Caco-2 (cell line): ENCODE results near the gene SERTAD2. TPM values are rescaled to one million over a fixed set of nuclear protein-coding genes. Genes with fewer than 3 reads are reported as not detected.

Experiments
- BruUV-seq: library from RNA; stranded (reverse); fragments of 400-500 nt; replicated peaks from 2 replicates; lab custom pipeline; 2021; lab: Mats Ljungman, UMichigan
- CTCF ChIA-PET: fragments of 300-600 bp; sonication (Branson Sonifier 250); formaldehyde crosslinking; loops from one replicate; lab custom pipeline; 2022; ENCODE audit warnings: antibody characterized with exemption; lab: Charles Lee
- POLR2A ChIA-PET: fragments of 300-600 bp; sonication (Branson Sonifier 250); formaldehyde crosslinking; loops from one replicate; lab custom pipeline; 2022; ENCODE audit warnings: antibody characterized with exemption; lab: Charles Lee
- DNase-seq, 2 experiments: peaks; one replicate each; pipeline versions ENCODE4 v3.0.0 to v3.0.0-alpha.2; 2020 to 2022
- H3K27me3 ChIP-seq: replicated peaks from 2 replicates; pipeline ENCODE4 v1.6.0; 2011; ENCODE audit warnings: low read length; ENCODE audit not compliant: control insufficient read depth, insufficient read depth
- H3K36me3 ChIP-seq: 2 replicates; pipeline ENCODE4 v1.5.1; 2011; ENCODE audit warnings: low read length; ENCODE audit not compliant: control insufficient read depth, insufficient read depth
- H3K4me1 ChIP-seq: fragments of 250-450 bp; sonication (Bioruptor Pico); 2 replicates; pipeline ENCODE4 v1.5.1; 2020; ENCODE audit warnings: mild to moderate bottlenecking
- H3K4me3 ChIP-seq: 2 replicates; pipeline ENCODE4 v1.5.1; 2011; ENCODE audit warnings: low read depth, mild to moderate bottlenecking, control low read depth, low read length
- H3K9me3 ChIP-seq: fragments of 250-450 bp; sonication (Bioruptor Pico); 2 replicates; pipeline ENCODE4 v1.5.1; 2020; ENCODE audit warnings: mild to moderate bottlenecking, moderate library complexity
- H3K27ac Mint-ChIP-seq: one replicate; pipeline ENCODE4 v1.8.0; 2022; ENCODE audit warnings: mixed read lengths; ENCODE audit not compliant: unreplicated experiment
- H3K27me3 Mint-ChIP-seq: one replicate; pipeline ENCODE4 v1.8.0; 2022; ENCODE audit warnings: mixed read lengths; ENCODE audit not compliant: insufficient read depth, unreplicated experiment
- H3K36me3 Mint-ChIP-seq: one replicate; pipeline ENCODE4 v1.8.0; 2022; ENCODE audit warnings: mild to moderate bottlenecking, mixed read lengths; ENCODE audit not compliant: insufficient read depth, unreplicated experiment
- H3K4me1 Mint-ChIP-seq: one replicate; pipeline ENCODE4 v1.8.0; 2022; ENCODE audit warnings: low read depth, mixed read lengths; ENCODE audit not compliant: unreplicated experiment
- H3K4me3 Mint-ChIP-seq: one replicate; pipeline ENCODE4 v1.8.0; 2022; ENCODE audit warnings: mild to moderate bottlenecking, moderate library complexity, mixed read lengths; ENCODE audit not compliant: unreplicated experiment
- H3K9me3 Mint-ChIP-seq: one replicate; pipeline ENCODE4 v1.8.0; 2022; ENCODE audit warnings: mixed read lengths; ENCODE audit not compliant: unreplicated experiment
- CTCF ChIP-seq, 2 experiments: fragments of 200-600 bp in 1 of 2; IDR thresholded peaks; 1 replicate in 1 of 2; 2 replicates in 1 of 2; pipeline versions ENCODE4 v1.5.1 to v1.8.0; 2011 to 2022; ENCODE audit warnings: antibody characterized with exemption in 1 of 2, control low read depth in 1 of 2, inconsistent platforms in 1 of 2, low read depth in 1 of 2, low read length in 1 of 2, mild to moderate bottlenecking in 1 of 2, moderate library complexity in 1 of 2; ENCODE audit not compliant: insufficient read depth in 1 of 2, severe bottlenecking in 1 of 2, unreplicated experiment in 1 of 2
- intact Hi-C: fragments of 100-400 bp; cut with micrococcal nuclease; formaldehyde crosslinking; loops from one replicate; pipeline ENCODE4 v1.10.0; 2022; ENCODE audit not compliant: unreplicated experiment
- total RNA-seq: library from RNA; stranded (reverse); gene quantifications from 2 replicates; pipeline ENCODE4 v1.2.3, GENCODE V29; 2022

SERTAD2 gene
- total RNA-seq, 1 experiment from 2014 or later, result 25.8 TPM

DNA sequence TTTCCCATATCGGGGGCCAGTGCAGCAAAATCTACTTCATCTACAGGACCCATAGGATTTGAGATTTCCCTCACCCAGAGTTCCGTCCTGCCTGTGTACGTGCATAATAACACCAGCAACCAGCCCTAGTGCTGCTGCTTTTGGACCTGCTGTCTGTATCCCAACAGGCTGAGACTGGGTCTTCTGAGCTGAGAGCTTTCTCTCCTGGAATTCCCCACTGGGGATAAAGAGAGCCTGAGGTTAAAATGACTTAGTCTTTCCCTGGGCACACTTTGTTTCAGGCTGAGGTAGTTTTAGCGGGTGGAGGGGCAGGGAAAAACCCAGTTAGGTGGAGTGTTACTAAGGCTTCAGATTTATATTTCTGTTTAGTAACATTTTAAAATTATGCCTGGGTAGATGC lies 62.5 kb downstream of the SERTAD2 start:
- no peaks in the 10 kb centered on the region for H3K9me3 Mint-ChIP-seq
- no peak for DNase-seq
- H3K36me3 Mint-ChIP-seq, result peaks cover 48% of the 10 kb centered on the region
- Histone ChIP-seq H3K9me3 (no peaks in the 10 kb centered on the region), H3K4me3 (no peak overlapping the region), H3K36me3 (no peaks in the 10 kb centered on the region), H3K27me3 (no peaks in the 10 kb centered on the region), H3K4me1 (no peaks in the 10 kb centered on the region)
- ChIA-PET POLR2A (no interaction called here), CTCF (no interaction called here)
- no peaks in the 10 kb centered on the region for H3K4me1 Mint-ChIP-seq
- intact Hi-C loops, result no loop called here
- H3K4me3 Mint-ChIP-seq, result no peak overlapping the region
- TF ChIP-seq CTCF (IDR thresholded peaks at IDR 0.05; ENCODE audit: insufficient read depth in 1 of 2, low read depth in 1 of 2, low read length in 1 of 2, severe bottlenecking in 1 of 2, unreplicated experiment in 1 of 2), result no peak
- no peaks in the 10 kb centered on the region for H3K27me3 Mint-ChIP-seq
- BruUV-seq, result no TSS peak
- H3K27ac Mint-ChIP-seq, result no peak overlapping the region

GRCh38 chr2:64587561-64587960 lies 66.2 kb downstream of the SERTAD2 start:
- no peaks in the 10 kb centered on the region for H3K4me1 Mint-ChIP-seq
- no peak for DNase-seq
- H3K36me3 Mint-ChIP-seq, result peaks cover 49% of the 10 kb centered on the region
- H3K9me3 Mint-ChIP-seq, result no peaks in the 10 kb centered on the region
- no peak overlapping the region for H3K4me3 ChIP-seq
- no TSS peak for BruUV-seq
- no peaks in the 10 kb centered on the region for H3K4me1 ChIP-seq
- no peaks in the 10 kb centered on the region for H3K36me3 ChIP-seq
- H3K9me3 ChIP-seq, result no peaks in the 10 kb centered on the region
- H3K27me3 ChIP-seq, result no peaks in the 10 kb centered on the region
- no peaks in the 10 kb centered on the region for H3K27me3 Mint-ChIP-seq
- ChIA-PET CTCF (interaction anchor here (0.7 to 1.4 kb wide), 12 partner anchors 13 to 330 kb away, joined by 3 to 8 read pairs (median 3); partner anchors contain the start of genes AFTPH and SERTAD2), POLR2A (interaction anchor here (0.5 kb wide), 1 partner anchor 163 kb away, joined by 5 read pairs; no protein-coding TSS in a partner anchor)
- intact Hi-C loops, result loop anchor here (1.0 to 2.0 kb wide), 5 partner anchors 38 to 285 kb away; no protein-coding TSS in a partner anchor
- no peak for TF ChIP-seq CTCF (IDR thresholded peaks at IDR 0.05; ENCODE audit: insufficient read depth in 1 of 2, low read depth in 1 of 2, low read length in 1 of 2, severe bottlenecking in 1 of 2, unreplicated experiment in 1 of 2)
- H3K4me3 Mint-ChIP-seq, result no peak overlapping the region
- no peak overlapping the region for H3K27ac Mint-ChIP-seq

DNA sequence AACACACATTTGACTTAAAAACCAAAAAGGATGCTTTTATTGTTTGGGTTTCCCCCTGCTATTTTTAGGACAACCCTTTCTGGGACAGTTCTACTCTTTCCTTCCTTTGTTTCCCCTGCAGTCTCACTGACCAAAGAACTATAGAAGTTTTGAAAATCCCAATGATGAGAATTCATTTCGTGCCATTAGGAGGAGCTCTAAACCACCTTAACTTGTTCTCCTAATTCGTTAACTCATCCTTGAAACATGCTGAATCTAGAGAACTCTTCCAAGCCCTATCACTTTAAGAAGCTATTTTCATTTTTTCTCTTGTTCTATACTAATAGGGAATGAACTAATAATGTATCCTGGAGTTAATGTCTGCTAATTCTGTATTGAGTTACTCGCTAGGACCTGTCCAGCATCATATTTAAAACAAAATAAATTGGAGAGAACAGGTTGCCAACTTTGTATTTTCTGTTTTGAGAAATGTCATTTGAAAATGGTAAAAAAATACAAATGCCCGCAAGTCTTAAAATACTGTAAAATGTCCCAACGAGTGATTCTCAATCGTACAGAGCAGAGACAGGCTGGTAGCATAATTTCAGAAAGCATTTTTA lies 66.7 kb downstream of the SERTAD2 start:
- TF ChIP-seq CTCF (IDR thresholded peaks at IDR 0.05; ENCODE audit: insufficient read depth in 1 of 2, low read depth in 1 of 2, low read length in 1 of 2, severe bottlenecking in 1 of 2, unreplicated experiment in 1 of 2), result peak; percentile 48 to 63
- Mint-ChIP-seq H3K4me3 (no peak overlapping the region), H3K27me3 (no peaks in the 10 kb centered on the region), H3K9me3 (no peaks in the 10 kb centered on the region), H3K4me1 (no peaks in the 10 kb centered on the region), H3K27ac (no peak overlapping the region), H3K36me3 (peaks cover 46% of the 10 kb centered on the region)
- H3K4me1 ChIP-seq, result no peaks in the 10 kb centered on the region
- peak in 1 of 2 experiments; percentile 33 for DNase-seq
- BruUV-seq, result no TSS peak
- ChIA-PET CTCF (interaction anchor here (0.7 to 1.4 kb wide), 13 partner anchors 13 to 331 kb away, joined by 3 to 8 read pairs (median 3); partner anchors contain the start of genes AFTPH and SERTAD2), POLR2A (interaction anchor here (0.5 kb wide), 1 partner anchor 163 kb away, joined by 5 read pairs; no protein-coding TSS in a partner anchor)
- H3K4me3 ChIP-seq, result no peak overlapping the region
- no peaks in the 10 kb centered on the region for H3K9me3 ChIP-seq
- intact Hi-C loops, result loop anchor here (1.0 to 2.0 kb wide), 5 partner anchors 38 to 286 kb away; no protein-coding TSS in a partner anchor
- no peaks in the 10 kb centered on the region for H3K36me3 ChIP-seq
- H3K27me3 ChIP-seq, result no peaks in the 10 kb centered on the region
